OCI-LY1 (cell line): ENCODE results near the gene LPA.

Experiments
- EZH2 ChIP-seq: fragments of 200-600 bp; sonication (generic), shearing (Covaris generic); IDR thresholded peaks from 2 replicates; pipeline ENCODE4 v1.8.0; 2017; ENCODE audit warnings: borderline replicate concordance, mixed run types, mild to moderate bottlenecking, antibody characterized with exemption, low read length, moderate library complexity, mixed read lengths
- TF ChIP-seq, protein P1 (sequence below): fragments of 200-600 bp; sonication (generic), shearing (Covaris generic); IDR thresholded peaks from 2 replicates; pipeline ENCODE4 v1.5.1; 2017; ENCODE audit warnings: mild to moderate bottlenecking, antibody characterized with exemption, low read length, moderate library complexity, mixed read lengths

- TF ChIP-seq, protein P1, sequence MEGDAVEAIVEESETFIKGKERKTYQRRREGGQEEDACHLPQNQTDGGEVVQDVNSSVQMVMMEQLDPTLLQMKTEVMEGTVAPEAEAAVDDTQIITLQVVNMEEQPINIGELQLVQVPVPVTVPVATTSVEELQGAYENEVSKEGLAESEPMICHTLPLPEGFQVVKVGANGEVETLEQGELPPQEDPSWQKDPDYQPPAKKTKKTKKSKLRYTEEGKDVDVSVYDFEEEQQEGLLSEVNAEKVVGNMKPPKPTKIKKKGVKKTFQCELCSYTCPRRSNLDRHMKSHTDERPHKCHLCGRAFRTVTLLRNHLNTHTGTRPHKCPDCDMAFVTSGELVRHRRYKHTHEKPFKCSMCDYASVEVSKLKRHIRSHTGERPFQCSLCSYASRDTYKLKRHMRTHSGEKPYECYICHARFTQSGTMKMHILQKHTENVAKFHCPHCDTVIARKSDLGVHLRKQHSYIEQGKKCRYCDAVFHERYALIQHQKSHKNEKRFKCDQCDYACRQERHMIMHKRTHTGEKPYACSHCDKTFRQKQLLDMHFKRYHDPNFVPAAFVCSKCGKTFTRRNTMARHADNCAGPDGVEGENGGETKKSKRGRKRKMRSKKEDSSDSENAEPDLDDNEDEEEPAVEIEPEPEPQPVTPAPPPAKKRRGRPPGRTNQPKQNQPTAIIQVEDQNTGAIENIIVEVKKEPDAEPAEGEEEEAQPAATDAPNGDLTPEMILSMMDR: peak; percentile 98
- TF ChIP-seq EZH2: no peak
Measured at GRCh38 chr6:160534050-160534696, 129.9 kb downstream of the LPA start.
